ENCODE data around the gene CCDC157.

CCDC157 gene

DNA sequence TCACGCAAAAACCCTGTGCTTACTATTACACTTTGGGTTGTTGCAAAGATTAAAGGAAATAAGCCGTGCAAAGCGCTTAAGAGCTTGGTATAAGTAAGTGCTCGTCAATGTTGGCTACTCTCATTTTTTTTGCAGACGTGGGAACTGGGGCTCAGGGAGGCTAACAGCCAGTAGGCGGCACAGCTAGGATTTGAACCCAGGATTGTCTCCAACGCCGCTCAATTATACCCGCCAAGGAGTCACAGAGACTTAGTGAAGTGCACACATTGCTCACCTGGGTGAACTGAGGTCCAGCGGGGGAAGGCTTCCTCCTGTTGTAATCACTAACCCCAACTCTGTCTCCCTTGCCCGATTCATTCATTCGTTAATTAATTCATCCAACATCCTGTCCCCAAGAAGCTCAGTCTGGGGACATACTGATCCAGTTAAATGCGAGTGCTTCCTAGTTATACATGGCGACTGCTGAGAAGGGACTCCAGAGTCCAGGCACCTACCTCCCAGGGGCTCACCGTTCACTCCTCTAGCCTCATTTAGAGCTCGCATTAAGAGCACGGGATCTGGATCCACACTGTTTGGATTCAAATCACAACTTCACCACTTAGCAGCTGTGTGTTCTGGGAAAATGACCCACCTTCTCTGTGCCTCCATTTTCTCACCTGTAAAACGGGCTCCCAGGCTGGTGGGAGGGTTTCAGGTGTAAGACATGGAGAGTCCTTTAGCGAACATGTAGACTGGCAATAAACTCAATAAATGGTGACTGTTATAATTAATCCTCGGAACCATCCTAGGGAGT, 67.9 kb downstream of the CCDC157 start:
- DNase-seq (ENCODE audit: low read depth in 2 of 2), result peak; percentile 52 to 62
- TF ChIP-seq, protein P1, sequence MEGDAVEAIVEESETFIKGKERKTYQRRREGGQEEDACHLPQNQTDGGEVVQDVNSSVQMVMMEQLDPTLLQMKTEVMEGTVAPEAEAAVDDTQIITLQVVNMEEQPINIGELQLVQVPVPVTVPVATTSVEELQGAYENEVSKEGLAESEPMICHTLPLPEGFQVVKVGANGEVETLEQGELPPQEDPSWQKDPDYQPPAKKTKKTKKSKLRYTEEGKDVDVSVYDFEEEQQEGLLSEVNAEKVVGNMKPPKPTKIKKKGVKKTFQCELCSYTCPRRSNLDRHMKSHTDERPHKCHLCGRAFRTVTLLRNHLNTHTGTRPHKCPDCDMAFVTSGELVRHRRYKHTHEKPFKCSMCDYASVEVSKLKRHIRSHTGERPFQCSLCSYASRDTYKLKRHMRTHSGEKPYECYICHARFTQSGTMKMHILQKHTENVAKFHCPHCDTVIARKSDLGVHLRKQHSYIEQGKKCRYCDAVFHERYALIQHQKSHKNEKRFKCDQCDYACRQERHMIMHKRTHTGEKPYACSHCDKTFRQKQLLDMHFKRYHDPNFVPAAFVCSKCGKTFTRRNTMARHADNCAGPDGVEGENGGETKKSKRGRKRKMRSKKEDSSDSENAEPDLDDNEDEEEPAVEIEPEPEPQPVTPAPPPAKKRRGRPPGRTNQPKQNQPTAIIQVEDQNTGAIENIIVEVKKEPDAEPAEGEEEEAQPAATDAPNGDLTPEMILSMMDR (IDR thresholded peaks at IDR 0.05; ENCODE audit: low read depth, low read length), result no peak
- H3K4me3 ChIP-seq (replicated peaks in 1 of 2; ENCODE audit: low read depth in 2 of 2, low read length in 2 of 2), result peak overlapping the region; percentile 28 to 59

DNA sequence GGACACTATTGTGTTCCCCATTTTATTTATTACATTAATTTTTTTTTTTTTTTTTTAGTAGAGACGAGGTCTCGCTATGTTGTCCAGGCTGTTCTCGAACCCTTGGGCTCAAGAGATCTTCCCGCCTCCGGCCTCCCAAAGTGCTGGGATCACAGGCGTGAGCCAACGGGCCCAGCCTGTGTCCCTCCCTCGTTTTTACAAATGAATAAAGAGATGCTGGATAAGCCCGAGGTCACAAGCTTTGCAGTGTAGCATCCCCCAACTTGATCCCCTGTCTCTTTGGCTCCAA, 68.5 kb downstream of the CCDC157 start:
- H3K4me3 ChIP-seq (replicated peaks in 1 of 2; ENCODE audit: low read depth in 2 of 2, low read length in 2 of 2), result peak overlapping the region; percentile 59 to 68
- DNase-seq (ENCODE audit: low read depth in 2 of 2), result no peak
- TF ChIP-seq, protein P1 (IDR thresholded peaks at IDR 0.05; ENCODE audit: low read depth, low read length), result no peak

DNA sequence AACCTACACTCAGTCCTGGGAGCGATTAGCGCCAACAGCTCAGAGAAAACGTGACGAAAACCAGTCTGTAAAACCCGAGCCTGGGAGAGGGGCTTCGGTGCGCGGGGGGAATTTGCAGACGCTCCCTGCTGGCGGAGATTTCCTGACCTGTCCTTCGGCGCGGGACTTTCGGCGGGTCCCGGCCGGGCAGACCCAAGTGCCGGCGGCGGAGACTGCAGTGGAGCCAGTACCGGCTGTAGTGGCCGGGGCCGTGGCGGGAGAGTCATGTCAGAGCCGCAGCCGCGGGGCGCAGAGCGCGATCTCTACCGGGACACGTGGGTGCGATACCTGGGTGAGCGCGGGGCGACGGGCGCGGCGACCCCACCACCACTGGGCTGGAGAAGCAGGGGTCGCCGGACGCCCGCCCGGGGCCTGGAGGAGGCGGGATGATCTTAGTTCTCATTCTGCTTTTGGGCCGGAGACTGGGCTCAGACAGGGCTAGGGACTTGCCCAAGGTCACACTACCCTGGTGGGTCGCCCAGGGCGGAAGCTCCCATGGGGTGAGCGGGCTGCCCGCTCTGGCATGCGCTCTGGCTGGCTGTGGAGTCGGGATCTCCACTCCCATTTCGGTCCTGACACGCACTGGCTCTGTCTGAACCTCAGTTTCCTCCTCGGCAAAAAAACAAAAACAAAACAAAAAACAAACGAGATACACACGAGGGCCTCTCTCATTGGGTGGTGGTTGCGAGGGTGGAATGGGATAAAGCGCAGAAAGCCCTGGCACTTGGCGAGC, 69.0 kb downstream of the CCDC157 start, which contains the start of gene MTFP1:
Gene MTFP1 (plus strand): TSS at position 153 of the 772 bp plus-strand sequence. CDS start 112 bp downstream, at position 265.
- DNase-seq (ENCODE audit: low read depth in 2 of 2), result peak; percentile 68 to 75
- H3K4me3 ChIP-seq (replicated peaks in 1 of 2; ENCODE audit: low read depth in 2 of 2, low read length in 2 of 2), result peak within 1 kb of the TSS; percentile 59 to 68
- TF ChIP-seq, protein P1 (IDR thresholded peaks at IDR 0.05; ENCODE audit: low read depth, low read length), result no peak
